H7 (cell line): ENCODE data around the gene CSPG4. TPM values are rescaled to one million over a fixed set of nuclear protein-coding genes. Genes with fewer than 3 reads are reported as not detected.
"Not testable (repeated sequence)": the region's sequence is repeated elsewhere in the genome, so short reads cannot be mapped to it uniquely, and the experiment has no call there.

ENCODE experiments used
- DNase-seq: peaks from one replicate; pipeline ENCODE4 v3.0.0; 2012
- H3K27me3 ChIP-seq: 2 replicates; pipeline ENCODE4 v1.6.0; 2011; ENCODE audit warnings: mild to moderate bottlenecking, low read length; ENCODE audit not compliant: control insufficient read depth, insufficient read depth
- H3K36me3 ChIP-seq: replicated peaks from 2 replicates; pipeline ENCODE4 v1.5.1; 2011; ENCODE audit warnings: low read length; ENCODE audit not compliant: control insufficient read depth, insufficient read depth
- H3K4me3 ChIP-seq: 2 replicates; pipeline ENCODE4 v1.5.1; 2011; ENCODE audit warnings: low read depth, mild to moderate bottlenecking, control low read depth, low read length, moderate library complexity; ENCODE audit not compliant: insufficient read depth
- total RNA-seq: library from RNA; depleted of rRNA; stranded (reverse); fragments of >200 nt; shearing (Covaris generic); gene quantifications from 2 replicates; pipeline ENCODE4 v1.2.3, GENCODE V29; 2014

The CSPG4 gene
- total RNA-seq, 1 experiment from 2014 or later: 4.3 TPM

DNA sequence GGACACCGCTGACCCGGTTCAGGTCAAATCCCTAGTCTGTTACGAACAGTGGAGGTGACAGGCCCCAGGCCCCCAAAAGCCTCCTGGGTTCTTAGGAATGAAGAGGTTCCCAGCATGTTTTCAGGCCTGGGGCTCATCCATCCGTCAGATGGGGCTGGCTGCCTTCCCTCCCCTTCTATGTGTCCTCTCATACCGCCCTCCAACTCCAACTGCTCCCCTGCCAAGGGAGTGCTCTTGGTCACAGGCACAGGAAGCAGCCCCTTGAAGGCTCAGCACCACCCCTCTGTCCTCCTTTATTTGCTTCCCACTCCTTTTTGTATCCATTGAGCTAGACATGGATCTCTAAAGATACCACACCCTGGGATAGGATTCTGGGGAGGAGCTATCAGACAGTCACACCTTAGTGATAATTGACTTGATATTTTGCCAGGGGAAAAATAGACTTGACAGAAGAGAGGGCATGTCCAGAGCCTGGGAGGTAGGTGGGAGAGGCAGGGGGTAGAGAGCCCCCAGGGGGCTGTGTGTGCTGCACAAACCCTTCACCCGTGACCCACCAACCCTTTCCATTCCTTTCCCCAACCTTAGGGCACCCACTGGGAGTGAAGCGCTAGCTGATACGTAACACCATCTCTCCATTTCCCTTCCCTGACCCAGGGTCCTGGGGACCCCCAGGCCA is 10.7 kb upstream of the CSPG4 start:
- no peaks in the 10 kb centered on the region for H3K36me3 ChIP-seq
- DNase-seq: peak; percentile 38
- no peak overlapping the region for H3K4me3 ChIP-seq
- no peaks in the 10 kb centered on the region for H3K27me3 ChIP-seq

DNA sequence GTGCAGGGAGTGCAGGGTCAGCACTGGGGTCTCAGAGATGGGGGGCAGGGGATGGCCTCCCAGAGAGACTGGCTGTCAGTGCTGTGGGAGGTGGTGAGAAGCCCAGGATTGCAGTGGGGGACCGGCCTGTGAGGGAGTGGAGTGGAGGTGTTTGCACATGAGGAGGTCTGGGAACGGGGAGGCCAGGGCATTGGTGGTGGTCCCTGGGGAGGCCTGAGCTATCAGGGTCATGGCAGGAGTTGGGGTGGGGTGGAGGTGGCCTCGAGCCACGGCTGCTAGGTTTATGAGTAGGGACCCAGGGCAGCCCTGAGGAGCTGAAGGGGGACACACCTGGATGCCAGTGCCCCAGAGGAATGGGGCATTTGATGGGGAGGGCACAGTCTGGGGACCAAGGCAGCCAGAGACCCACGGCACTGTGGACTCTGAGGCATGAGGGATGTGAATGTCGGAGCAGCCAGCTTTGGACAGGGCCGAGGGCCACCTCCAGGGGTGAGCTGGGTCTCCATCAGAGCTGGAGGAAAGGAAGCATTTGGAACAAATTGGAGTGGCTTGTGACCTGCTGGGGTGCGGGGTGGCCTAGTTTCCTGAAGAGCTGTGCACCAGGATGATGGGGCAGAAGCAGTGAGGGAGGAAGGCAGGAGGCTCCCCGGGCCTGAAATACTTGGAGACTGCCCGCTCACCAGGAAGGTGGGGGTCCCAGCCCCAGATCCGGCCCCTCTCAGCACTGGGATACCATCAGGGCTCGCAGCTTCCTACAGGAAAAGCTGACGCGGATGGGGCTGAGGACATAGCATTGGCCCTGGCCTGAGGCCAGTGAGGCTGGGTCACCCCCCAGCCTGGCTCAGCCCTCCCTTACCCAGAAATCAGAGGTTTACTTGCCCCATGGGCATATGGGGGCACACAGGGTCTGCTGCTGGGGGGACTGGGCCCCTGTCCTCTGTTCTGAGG is 9.5 kb upstream of the CSPG4 start:
- H3K36me3 ChIP-seq: no peaks in the 10 kb centered on the region
- peak; percentile 51 for DNase-seq

DNA sequence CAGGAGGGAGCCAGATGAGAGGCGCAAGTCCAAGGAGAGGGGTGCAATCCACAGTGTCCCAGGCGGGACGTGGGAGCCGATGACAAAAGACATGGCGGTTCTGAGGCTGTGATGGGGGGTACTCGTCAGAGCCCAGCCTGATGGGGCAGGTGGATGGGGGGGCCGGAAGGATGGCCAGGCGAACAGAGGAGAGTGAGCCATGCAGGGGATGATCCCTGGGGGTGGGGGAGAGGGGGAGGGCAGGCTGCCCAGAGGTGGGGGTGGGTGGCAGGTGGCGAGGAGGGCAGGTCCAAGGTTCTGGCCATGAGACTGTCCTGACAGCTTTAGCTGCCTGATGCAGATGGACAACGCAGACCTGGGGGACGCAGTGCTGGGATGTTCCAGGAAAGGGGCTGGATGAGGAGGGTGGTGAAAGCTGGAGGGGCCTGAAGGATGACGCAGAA is 8.9 kb upstream of the CSPG4 start:
- DNase-seq: peak; percentile 54
- H3K4me3 ChIP-seq: no peak overlapping the region

More for the DNA sequence above, 9.5 kb upstream of the CSPG4 start:
- Histone ChIP-seq H3K27me3 (no peaks in the 10 kb centered on the region), H3K4me3 (no peak overlapping the region)

DNA sequence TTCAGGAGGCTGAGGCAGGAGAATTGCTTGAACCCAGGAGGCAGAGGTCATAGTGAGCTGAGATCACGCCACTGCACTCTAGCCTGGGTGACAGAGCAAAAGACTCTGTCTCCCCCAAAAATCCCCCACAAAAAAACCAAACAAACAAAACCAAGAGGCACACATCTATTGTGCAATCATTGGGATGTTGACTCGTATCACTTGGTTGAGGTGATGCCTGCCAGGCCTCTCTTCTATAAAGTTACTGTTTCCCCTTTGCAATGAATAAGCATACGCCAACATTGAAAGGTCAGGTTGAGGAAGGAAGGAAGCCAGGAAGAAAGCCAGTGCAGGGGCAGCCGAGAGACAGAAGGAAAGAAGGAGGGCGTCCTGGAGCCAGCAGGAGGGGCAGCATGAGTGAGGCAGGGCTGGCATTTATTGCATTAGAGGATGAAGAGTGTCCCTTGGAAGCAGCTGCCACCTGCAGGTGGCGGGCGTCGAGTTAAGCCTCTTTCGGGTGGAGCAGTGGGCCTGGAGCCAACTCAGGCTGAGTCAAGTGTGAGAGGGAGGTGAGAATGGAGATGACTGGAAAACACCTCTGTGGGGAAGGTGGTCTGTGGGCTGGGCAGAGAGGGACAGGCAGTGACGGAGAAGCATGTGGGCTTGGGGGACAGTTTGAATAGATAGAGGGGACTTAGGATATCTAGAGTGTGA is 8.3 kb upstream of the CSPG4 start:
- no peak overlapping the region for H3K4me3 ChIP-seq
- H3K36me3 ChIP-seq: no peaks in the 10 kb centered on the region
- peak; percentile 91 for DNase-seq
- no peaks in the 10 kb centered on the region for H3K27me3 ChIP-seq

More for the DNA sequence above, 8.9 kb upstream of the CSPG4 start:
- Histone ChIP-seq H3K36me3 (no peaks in the 10 kb centered on the region), H3K27me3 (no peaks in the 10 kb centered on the region)

DNA sequence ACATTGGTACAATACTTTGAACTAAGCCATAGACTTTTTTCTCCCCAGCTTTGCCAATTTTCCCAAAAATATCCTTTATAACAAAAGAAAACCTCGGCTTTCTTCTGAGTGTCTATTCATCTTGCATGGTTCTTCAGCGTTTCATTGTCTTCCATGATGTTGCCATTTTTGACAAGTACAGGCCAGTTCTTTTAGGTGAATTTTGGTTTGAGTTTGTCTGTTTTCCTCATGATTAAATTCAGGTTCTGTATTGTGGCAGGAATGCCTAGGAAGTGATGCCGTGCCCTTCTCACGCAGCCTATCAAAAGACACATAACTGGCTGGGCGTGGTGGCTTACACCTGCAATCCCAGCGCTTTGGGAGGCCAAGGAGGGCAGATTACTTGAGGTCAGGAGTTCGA is 7.6 kb upstream of the CSPG4 start:
- no peaks in the 10 kb centered on the region for H3K27me3 ChIP-seq
- no peaks in the 10 kb centered on the region for H3K36me3 ChIP-seq
- no peak overlapping the region for H3K4me3 ChIP-seq
- DNase-seq: no peak

DNA sequence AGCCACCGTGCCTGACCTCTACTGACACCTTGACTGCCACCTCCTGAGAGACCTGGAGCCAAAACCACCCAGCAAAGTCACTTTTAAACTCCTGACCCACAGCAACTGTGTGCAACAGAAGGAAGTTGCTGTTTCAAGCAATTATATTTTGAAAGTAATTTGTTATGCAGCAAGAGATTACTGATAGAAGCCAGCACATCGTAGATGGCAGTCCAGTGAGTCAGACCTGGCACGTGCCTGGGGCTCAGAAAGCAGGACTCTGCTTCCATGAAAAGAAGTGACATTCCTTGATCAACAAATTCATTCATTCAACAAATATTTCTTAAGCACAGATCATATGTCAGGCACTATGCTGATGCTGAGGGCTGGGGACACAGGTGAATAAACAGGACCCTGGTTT is 5.7 kb upstream of the CSPG4 start:
- H3K4me3 ChIP-seq: no peak overlapping the region
- no peak for DNase-seq
- peaks cover 2% of the 10 kb centered on the region; the same call in 1 of the 2 replicates for H3K27me3 ChIP-seq
- no peaks in the 10 kb centered on the region for H3K36me3 ChIP-seq

DNA sequence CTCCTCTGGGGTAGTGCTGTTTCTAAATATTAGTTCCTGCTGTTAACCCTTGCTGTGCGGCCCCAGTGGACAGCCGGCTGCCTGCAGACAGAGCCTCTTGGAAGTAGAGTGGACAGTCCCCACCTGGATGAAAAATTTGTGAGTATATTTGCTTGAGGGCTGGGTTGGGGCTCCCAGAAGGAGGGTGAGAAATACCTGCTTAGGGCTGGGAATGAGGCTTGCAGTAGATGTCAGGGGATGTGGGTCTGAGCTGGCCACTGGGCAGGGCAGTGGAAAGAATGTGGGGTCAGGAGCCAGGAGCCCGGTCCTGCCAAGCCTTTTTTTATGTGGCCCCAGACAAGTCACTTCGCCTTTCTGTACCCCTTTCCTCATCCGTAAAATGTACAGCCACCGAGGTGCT is 4.4 kb upstream of the CSPG4 start:
- not testable (repeated sequence) for H3K4me3 ChIP-seq, H3K27me3 ChIP-seq, H3K36me3 ChIP-seq, DNase-seq

DNA sequence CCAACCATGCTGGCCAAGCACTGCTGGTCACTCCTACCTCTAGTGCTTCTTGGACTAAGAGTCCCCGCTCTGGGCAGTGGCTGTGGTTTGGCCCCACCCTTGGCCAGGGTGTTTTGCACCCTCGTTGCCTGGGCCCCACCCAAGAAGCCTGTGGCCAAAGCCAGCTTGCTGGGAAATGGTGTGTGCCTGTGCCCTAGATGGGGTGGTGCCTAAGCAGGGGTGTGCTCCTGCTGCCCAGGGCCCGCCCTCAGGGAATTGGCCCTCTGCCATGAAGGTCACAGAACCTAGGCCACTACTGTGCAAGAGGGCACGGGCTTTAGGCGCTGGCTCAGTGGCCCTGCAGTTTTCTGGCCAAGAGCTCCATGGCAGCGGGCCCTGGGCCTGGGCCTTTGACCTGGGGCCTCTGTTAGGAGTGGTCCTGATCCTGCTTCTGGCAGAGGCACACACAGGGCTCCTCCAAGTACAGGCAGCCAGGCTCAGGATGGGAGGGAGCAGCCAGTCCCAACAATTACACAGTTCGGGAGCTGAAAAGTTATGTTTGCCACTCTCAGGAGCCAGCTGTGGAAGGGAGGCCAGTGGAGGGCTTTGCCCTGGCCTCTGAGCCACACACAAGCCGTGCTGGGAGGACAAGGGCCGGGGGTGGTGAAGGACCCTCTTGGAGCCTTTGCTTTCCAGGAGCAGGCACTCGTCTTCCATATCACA is 3.8 kb upstream of the CSPG4 start:
- not testable (repeated sequence) for H3K27me3 ChIP-seq, H3K36me3 ChIP-seq, DNase-seq, H3K4me3 ChIP-seq

DNA sequence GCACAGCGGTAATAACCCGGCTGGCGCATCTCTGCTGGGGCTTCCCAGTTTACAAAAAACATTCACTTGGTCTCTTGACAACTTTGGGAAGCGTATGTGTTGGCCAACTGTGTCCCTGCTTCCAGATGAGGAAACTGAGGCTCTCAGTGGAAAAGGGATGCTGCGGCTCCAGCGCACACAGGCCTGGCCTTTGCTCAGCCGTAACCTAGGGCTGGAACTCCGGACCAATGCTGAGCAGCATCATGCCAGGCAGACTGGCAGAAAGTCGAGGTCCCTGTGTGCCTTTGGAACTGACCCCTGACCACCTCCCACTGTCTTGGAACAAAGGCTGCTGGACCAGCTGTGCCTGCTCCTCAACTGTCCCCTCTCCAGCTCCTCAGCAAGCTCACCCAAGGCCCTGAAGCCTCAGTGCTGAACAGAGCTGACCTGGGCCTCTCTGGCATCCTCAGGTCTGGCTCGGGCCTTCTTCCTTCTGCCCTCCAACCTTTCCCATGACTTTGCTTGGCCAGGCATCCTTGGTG is 2.7 kb upstream of the CSPG4 start:
- H3K27me3 ChIP-seq, H3K36me3 ChIP-seq, H3K4me3 ChIP-seq, DNase-seq: not testable (repeated sequence)

DNA sequence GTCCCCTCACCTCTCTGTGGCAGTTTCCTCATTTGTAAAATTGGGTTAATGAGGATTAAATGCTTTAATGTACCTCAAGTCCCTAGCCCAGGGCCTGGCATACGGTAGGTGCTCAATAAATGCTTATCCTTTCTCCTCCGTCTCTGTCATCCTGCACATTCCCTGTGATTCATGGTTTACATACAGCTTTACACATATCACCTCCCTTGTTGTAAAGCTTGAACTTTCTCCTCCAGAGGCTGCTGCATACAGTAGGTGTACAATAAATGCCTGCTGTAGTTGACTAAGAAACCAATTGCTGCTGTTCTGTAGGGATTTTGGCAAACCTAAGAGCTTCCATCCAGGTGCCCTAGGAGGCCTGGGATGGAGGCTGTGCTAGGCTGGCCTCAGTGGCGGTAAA is 1.5 kb upstream of the CSPG4 start:
- H3K27me3 ChIP-seq: peaks cover 9% of the 10 kb centered on the region
- H3K4me3 ChIP-seq: no peak overlapping the region
- H3K36me3 ChIP-seq: no peaks in the 10 kb centered on the region
- DNase-seq: no peak

DNA sequence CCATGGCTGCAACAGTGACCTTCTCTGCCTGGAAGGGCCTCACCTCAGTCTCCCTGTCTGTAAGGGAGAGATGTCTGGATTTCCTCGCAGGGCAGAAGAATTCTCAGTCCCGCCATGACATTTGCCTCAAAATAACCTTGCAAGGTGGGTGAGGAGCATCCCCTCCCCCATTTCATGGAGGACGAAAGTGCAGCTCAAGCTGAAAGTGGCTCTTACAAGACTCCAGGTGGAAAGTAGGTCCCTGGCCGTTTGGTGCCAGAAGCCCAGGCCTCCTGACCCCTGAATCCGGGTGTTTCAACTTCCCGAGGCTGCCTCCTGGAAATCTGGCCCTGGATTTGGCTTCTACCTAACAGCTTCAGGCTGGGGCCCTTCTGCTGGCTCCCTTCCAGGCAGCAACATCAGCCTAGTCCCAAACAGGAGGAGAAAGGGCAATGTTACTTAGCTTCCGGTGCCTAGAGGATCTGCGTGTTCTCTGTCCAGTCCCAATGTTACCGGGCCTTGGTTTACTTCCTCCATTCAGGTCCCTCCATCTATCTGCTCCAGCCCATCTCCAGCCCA is 769 bp upstream of the CSPG4 start:
- peak; percentile 77 for DNase-seq
- Histone ChIP-seq H3K27me3 (peaks cover 9% of the 10 kb centered on the region), H3K36me3 (no peaks in the 10 kb centered on the region), H3K4me3 (peak overlapping the region; percentile 46; the same call in 1 of the 2 replicates)

DNA sequence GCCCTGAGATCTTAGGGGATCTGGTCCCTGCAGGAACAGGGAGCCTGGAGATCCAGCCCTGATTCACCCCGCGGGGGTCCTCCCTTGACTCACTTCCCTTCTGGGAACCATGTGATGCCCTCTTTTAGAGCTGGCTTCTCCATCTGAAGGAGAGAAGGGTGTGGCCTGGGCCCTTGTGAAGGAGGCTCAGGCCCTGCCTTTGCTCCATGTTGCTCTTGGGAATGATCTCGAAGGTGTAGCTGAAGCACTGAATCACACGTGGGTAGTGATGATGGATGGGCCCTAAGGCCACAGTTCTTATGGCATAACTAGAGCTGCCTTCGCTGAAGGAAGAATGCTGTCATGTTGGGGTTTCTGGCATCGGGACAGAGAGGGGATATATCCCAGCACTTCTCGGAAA is 1.2 kb downstream of the CSPG4 start:
- not testable (repeated sequence) for H3K36me3 ChIP-seq, H3K27me3 ChIP-seq, H3K4me3 ChIP-seq, DNase-seq

DNA sequence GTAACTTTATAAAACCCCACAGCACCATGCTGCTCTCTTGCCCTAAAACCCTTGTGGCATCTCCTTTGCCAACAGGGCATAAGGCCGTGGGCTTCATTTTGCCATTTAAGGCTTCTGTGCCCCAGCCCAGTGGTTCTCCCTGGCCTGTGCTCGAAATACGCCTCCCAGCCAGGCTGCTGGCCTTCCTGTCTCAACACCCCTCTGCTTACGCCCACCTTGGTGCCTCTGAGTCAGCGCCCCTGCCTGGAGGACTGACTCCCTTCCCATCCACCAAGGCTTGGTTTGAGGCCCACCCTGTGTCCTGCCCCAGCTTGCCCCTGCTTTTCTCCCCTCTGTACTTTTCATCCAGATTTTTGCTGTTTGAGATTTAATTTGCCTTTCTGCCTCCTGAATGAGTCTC is 1.8 kb downstream of the CSPG4 start:
- DNase-seq, H3K36me3 ChIP-seq, H3K4me3 ChIP-seq, H3K27me3 ChIP-seq: not testable (repeated sequence)

DNA sequence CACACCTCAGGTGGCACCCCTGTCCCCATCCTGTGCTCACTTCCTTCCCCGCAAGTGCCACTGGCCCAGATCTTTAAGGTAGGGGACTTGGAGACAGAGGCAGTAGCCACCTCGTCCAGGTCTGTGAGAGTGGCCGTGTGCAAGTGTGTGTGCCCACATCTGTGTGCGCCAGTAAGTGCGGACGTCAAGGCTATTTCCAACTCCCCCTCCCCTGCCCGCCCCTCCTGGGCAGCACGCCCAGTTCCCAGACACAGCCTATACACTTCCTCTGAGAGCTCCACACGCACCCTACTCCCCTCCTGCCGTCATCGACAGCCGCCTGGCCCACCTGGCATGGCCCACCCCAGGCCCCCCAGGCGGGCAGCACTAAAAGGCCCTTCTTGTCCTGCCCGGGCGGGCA is 3.2 kb downstream of the CSPG4 start:
- not testable (repeated sequence) for H3K27me3 ChIP-seq, DNase-seq, H3K36me3 ChIP-seq, H3K4me3 ChIP-seq
